ENCODE measurements around the gene F7.
A peak's percentile ranks its signal among the peaks of the same experiment; 100 is the strongest.

Gene F7

GRCh38 chr13:113093580-113094409 lies 11.8 kb upstream of the F7 start:
- no peaks in the 10 kb centered on the region for H3K79me1 ChIP-seq (replicated peaks; ENCODE audit: low read length, poor library complexity, severe bottlenecking)
- H2BK15ac ChIP-seq (ENCODE audit: low read depth, poor library complexity, severe bottlenecking) = no peak overlapping the region
- H3K4me1 ChIP-seq (ENCODE audit: control insufficient read depth, insufficient read depth, low read depth, low read length) = peaks cover 6% of the 10 kb centered on the region
- H2AK5ac ChIP-seq (ENCODE audit: low read length, severe bottlenecking) = no peak overlapping the region
- peaks cover 41 to 43% of the 10 kb centered on the region in 2 experiments for H3K27me3 ChIP-seq (ENCODE audit: control insufficient read depth in 1 of 2, insufficient read depth in 1 of 2, low read length in 2 of 2)
- peak overlapping the region in 1 of 2 experiments; percentile 55 for H3K14ac ChIP-seq (ENCODE audit: low read length in 2 of 2)
- no peak overlapping the region for H3K4ac ChIP-seq (ENCODE audit: low read depth in 1 of 2, low read length in 2 of 2)
- H2BK5ac ChIP-seq (ENCODE audit: low read depth, low read length, poor library complexity, severe bottlenecking) = no peak overlapping the region
- WGBS = 83% methylated on average over 29 of the region's 29 CpGs
- no peak overlapping the region for H4K91ac ChIP-seq (ENCODE audit: low read length)
- DNase-seq = no peak
- H3K18ac ChIP-seq (ENCODE audit: low read depth in 1 of 2, low read length in 2 of 2) = no peak overlapping the region
- no peak overlapping the region for H3K27ac ChIP-seq (ENCODE audit: low read length, poor library complexity, severe bottlenecking)
- H2BK120ac ChIP-seq (ENCODE audit: low read depth, low read length) = no peak overlapping the region
- H3K4me2 ChIP-seq (ENCODE audit: low read length, poor library complexity, severe bottlenecking) = no peak overlapping the region
- H3K9ac ChIP-seq (ENCODE audit: low read length) = no peak overlapping the region
- no peaks in the 10 kb centered on the region for H3K9me3 ChIP-seq (ENCODE audit: control insufficient read depth, low read length)
- no peak overlapping the region for H2BK12ac ChIP-seq (ENCODE audit: low read length in 2 of 2)
- no peak overlapping the region for H4K8ac ChIP-seq (ENCODE audit: low read length)
- H3K4me3 ChIP-seq (ENCODE audit: insufficient read depth in 1 of 2, low read depth in 1 of 2, low read length in 2 of 2) = no peak overlapping the region
- H2AFZ ChIP-seq (ENCODE audit: low read depth, low read length) = no peak overlapping the region
- peaks cover 0 to 2% of the 10 kb centered on the region in 2 experiments for H3K36me3 ChIP-seq (ENCODE audit: control insufficient read depth in 1 of 2, insufficient read depth in 2 of 2, low read depth in 1 of 2, low read length in 2 of 2)
- no peak overlapping the region for H3K23ac ChIP-seq (ENCODE audit: low read length in 2 of 2)

DNA sequence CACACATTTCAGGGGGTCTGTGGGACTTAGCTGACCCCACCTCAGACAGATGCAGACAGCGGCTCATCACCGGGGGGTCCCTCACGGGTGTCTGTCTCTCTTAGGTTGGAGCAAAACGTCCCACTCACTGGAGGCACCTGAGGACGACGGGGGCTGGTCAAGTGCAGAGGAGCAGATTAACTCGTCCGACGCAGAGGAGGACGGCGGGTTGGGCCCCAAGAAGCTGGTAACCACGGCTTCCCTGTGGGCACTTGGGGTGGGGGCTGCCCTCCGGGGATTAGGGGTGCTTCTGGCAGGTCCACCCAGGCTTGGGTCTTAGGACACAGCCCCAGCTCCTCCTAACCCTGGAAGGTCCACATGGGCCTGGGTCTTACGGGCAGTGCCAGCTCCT lies 11.2 kb upstream of the F7 start:
- H3K27ac ChIP-seq (ENCODE audit: low read length, poor library complexity, severe bottlenecking) = no peak overlapping the region
- no peak overlapping the region for H3K9ac ChIP-seq (ENCODE audit: low read length)
- no peak overlapping the region for H2AK5ac ChIP-seq (ENCODE audit: low read length, severe bottlenecking)
- peaks cover 0 to 2% of the 10 kb centered on the region in 2 experiments for H3K36me3 ChIP-seq (ENCODE audit: control insufficient read depth in 1 of 2, insufficient read depth in 2 of 2, low read depth in 1 of 2, low read length in 2 of 2)
- H2BK15ac ChIP-seq (ENCODE audit: low read depth, poor library complexity, severe bottlenecking) = no peak overlapping the region
- 82% methylated on average over 14 of the region's 14 CpGs for WGBS
- no peak for DNase-seq
- no peak overlapping the region for H4K91ac ChIP-seq (ENCODE audit: low read length)
- no peak overlapping the region for H3K4me2 ChIP-seq (ENCODE audit: low read length, poor library complexity, severe bottlenecking)
- no peaks in the 10 kb centered on the region for H3K9me3 ChIP-seq (ENCODE audit: control insufficient read depth, low read length)
- H3K4ac ChIP-seq (ENCODE audit: low read depth in 1 of 2, low read length in 2 of 2) = no peak overlapping the region
- no peak overlapping the region for H2AFZ ChIP-seq (ENCODE audit: low read depth, low read length)
- no peak overlapping the region for H3K14ac ChIP-seq (ENCODE audit: low read length in 2 of 2)
- H3K23ac ChIP-seq (ENCODE audit: low read length in 2 of 2) = no peak overlapping the region
- H3K18ac ChIP-seq (ENCODE audit: low read depth in 1 of 2, low read length in 2 of 2) = no peak overlapping the region
- no peaks in the 10 kb centered on the region for H3K79me1 ChIP-seq (replicated peaks; ENCODE audit: low read length, poor library complexity, severe bottlenecking)
- no peak overlapping the region for H2BK5ac ChIP-seq (ENCODE audit: low read depth, low read length, poor library complexity, severe bottlenecking)
- H4K8ac ChIP-seq (ENCODE audit: low read length) = no peak overlapping the region
- H3K4me3 ChIP-seq (ENCODE audit: insufficient read depth in 1 of 2, low read depth in 1 of 2, low read length in 2 of 2) = no peak overlapping the region
- H3K27me3 ChIP-seq (ENCODE audit: control insufficient read depth in 1 of 2, insufficient read depth in 1 of 2, low read length in 2 of 2) = peaks cover 47 to 48% of the 10 kb centered on the region in 2 experiments
- no peak overlapping the region for H2BK12ac ChIP-seq (ENCODE audit: low read length in 2 of 2)
- H2BK120ac ChIP-seq (ENCODE audit: low read depth, low read length) = no peak overlapping the region
- H3K4me1 ChIP-seq (ENCODE audit: control insufficient read depth, insufficient read depth, low read depth, low read length) = peaks cover 6% of the 10 kb centered on the region

DNA sequence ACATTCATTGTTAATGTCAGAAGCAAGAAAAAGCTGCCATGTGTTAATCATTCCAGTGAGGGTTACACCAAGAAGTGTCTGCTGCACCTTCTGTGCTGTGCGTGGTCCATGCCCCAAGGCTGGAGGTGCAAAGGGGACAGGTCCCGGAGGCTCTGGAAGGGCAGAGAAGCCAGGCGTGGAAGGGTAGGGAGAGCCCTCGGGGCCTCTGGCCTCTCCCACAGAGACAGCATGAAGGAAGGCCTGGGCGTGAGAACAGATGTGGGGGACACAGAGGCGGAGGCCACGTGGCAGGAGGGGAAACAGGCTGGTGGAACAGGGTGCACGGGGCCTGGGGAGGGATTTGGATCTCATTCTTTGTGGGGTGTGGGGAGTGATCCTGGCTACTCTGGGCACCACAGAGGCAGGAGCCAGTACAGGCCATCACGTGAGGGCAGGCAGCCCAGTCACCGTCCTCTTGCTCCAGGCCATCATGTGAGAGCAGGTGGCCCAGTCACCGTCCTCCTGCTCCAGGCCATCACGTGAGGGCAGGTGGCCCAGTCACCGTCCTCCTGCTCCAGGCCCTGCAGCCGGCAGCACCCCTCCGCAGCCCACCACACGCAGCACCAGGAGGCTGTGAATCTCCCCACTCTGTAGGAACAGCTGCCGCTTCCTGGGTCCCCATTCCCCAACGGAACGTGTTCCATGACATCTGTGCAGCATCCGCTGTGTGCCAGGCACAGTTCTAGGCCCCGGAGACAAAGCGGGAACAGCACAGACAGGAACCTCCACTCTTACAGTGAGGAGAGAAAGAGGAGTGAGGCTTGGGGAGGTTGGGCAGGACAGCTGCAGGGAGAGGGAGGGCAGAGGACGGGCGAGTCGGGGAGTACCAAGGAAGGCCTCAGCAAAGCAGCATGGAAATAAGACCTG lies 10.2 kb upstream of the F7 start:
- Histone ChIP-seq H3K4me1 (ENCODE audit: control insufficient read depth, insufficient read depth, low read depth, low read length) (peaks cover 6% of the 10 kb centered on the region), H4K8ac (ENCODE audit: low read length) (no peak overlapping the region), H3K18ac (ENCODE audit: low read depth in 1 of 2, low read length in 2 of 2) (no peak overlapping the region), H3K79me1 (replicated peaks; ENCODE audit: low read length, poor library complexity, severe bottlenecking) (no peaks in the 10 kb centered on the region), H2BK15ac (ENCODE audit: low read depth, poor library complexity, severe bottlenecking) (no peak overlapping the region), H3K27ac (ENCODE audit: low read length, poor library complexity, severe bottlenecking) (no peak overlapping the region), H2BK12ac (ENCODE audit: low read length in 2 of 2) (no peak overlapping the region), H3K9me3 (ENCODE audit: control insufficient read depth, low read length) (no peaks in the 10 kb centered on the region), H2BK120ac (ENCODE audit: low read depth, low read length) (no peak overlapping the region), H3K27me3 (ENCODE audit: control insufficient read depth in 1 of 2, insufficient read depth in 1 of 2, low read length in 2 of 2) (peaks cover 40 to 48% of the 10 kb centered on the region in 2 experiments), H4K91ac (ENCODE audit: low read length) (no peak overlapping the region), H3K4me3 (ENCODE audit: insufficient read depth in 1 of 2, low read depth in 1 of 2, low read length in 2 of 2) (no peak overlapping the region), H2AK5ac (ENCODE audit: low read length, severe bottlenecking) (no peak overlapping the region), H3K4me2 (ENCODE audit: low read length, poor library complexity, severe bottlenecking) (no peak overlapping the region), H3K23ac (ENCODE audit: low read length in 2 of 2) (no peak overlapping the region), H3K9ac (ENCODE audit: low read length) (no peak overlapping the region), H2BK5ac (ENCODE audit: low read depth, low read length, poor library complexity, severe bottlenecking) (no peak overlapping the region), H2AFZ (ENCODE audit: low read depth, low read length) (no peak overlapping the region), H3K4ac (ENCODE audit: low read depth in 1 of 2, low read length in 2 of 2) (no peak overlapping the region), H3K14ac (ENCODE audit: low read length in 2 of 2) (peak overlapping the region in 1 of 2 experiments; percentile 44), H3K36me3 (ENCODE audit: control insufficient read depth in 1 of 2, insufficient read depth in 2 of 2, low read depth in 1 of 2, low read length in 2 of 2) (no peaks in the 10 kb centered on the region)
- WGBS = 87% methylated on average over 25 of the region's 25 CpGs
- DNase-seq = no peak

All from mesenchymal stem cell (in vitro differentiated cells and primary cell).